Muscle of leg (tissue), 16 donors: Measurements from ENCODE around the gene PCDHGA8. TPM values are rescaled to one million over a fixed set of nuclear protein-coding genes. Genes with fewer than 3 reads are reported as not detected.
A peak's percentile ranks its signal among the peaks of the same experiment; 100 is the strongest.
"Not testable (repeated sequence)": the region's sequence is repeated elsewhere in the genome, so short reads cannot be mapped to it uniquely, and the experiment has no call there.

Experiments used
- DNase-seq: peaks from one replicate; pipeline ENCODE4 v3.0.0; 2013
- H3K27ac ChIP-seq: one replicate; pipeline ENCODE4 v1.5.1; 2013; ENCODE audit warnings: mild to moderate bottlenecking, low read length, control low read depth
- H3K27me3 ChIP-seq: one replicate; pipeline ENCODE4 v1.6.1; 2013; ENCODE audit warnings: low read length; ENCODE audit not compliant: control insufficient read depth, insufficient read depth
- H3K36me3 ChIP-seq: one replicate; pipeline ENCODE4 v1.6.1; 2013; ENCODE audit warnings: low read length; ENCODE audit not compliant: control insufficient read depth, insufficient read depth
- H3K4me1 ChIP-seq: one replicate; pipeline ENCODE4 v1.6.1; 2013; ENCODE audit warnings: low read length; ENCODE audit not compliant: control insufficient read depth, insufficient read depth
- H3K4me3 ChIP-seq: one replicate; pipeline ENCODE4 v1.5.1; 2013; ENCODE audit warnings: low read length, control low read depth
- H3K9me3 ChIP-seq: replicated peaks from 2 replicates; pipeline ENCODE4 v1.6.1; 2013; ENCODE audit warnings: low read depth, low read length; ENCODE audit not compliant: control insufficient read depth
- WGBS: methylation state at CpG from one replicate; pipeline ENCODE4 v1.1.5; 2013; ENCODE audit warnings: missing lambda C conversion rate; ENCODE audit not compliant: insufficient coverage; 5-methylcytosine and 5-hydroxymethylcytosine counted together
- long read RNA-seq, 11 donors: transcript quantifications; one replicate each; lab custom pipeline, GENCODE V29; 2026
- polyA plus RNA-seq, 8 donors: library from polyadenylated mRNA; unstranded; fragments of 120-200 nt; gene quantifications; one replicate each; pipeline versions ENCODE4 v1.2.1 to v1.2.3, GENCODE V29; 2013; ENCODE audit warnings: inconsistent platforms in 1 of 8, low replicate concordance in 1 of 8; ENCODE audit not compliant: insufficient read length in 8 of 8, insufficient read depth in 1 of 8
- total RNA-seq: library from RNA; stranded (reverse); fragments of 120-200 nt; gene quantifications from one replicate; pipeline ENCODE4 v1.2.4, GENCODE V29; 2013

Gene PCDHGA8
- 1.6 TPM for total RNA-seq
- polyA plus RNA-seq = under 1 TPM; 0.31 to 0.95 (median 0.61) TPM
- long read RNA-seq, donor 1, full-length matches to known transcripts = 2 of 2 reads
- long read RNA-seq, donor 1, partial matches to known transcripts = 0 of 2 reads
- long read RNA-seq, donor 1, other reads (novel, unspliced or antisense) = 0 of 2 reads
- long read RNA-seq, donor 2 = 0 reads
- long read RNA-seq, donor 3 = 0 reads
- long read RNA-seq, donor 4, full-length matches to known transcripts = 1 of 1 reads
- long read RNA-seq, donor 4, partial matches to known transcripts = 0 of 1 reads
- long read RNA-seq, donor 4, other reads (novel, unspliced or antisense) = 0 of 1 reads
- long read RNA-seq, donor 5, full-length matches to known transcripts = 7 of 7 reads
- long read RNA-seq, donor 5, partial matches to known transcripts = 0 of 7 reads
- long read RNA-seq, donor 5, other reads (novel, unspliced or antisense) = 0 of 7 reads
- long read RNA-seq, donor 6, full-length matches to known transcripts = 1 of 1 reads
- long read RNA-seq, donor 6, partial matches to known transcripts = 0 of 1 reads
- long read RNA-seq, donor 6, other reads (novel, unspliced or antisense) = 0 of 1 reads
- long read RNA-seq, donor 7, full-length matches to known transcripts = 2 of 2 reads
- long read RNA-seq, donor 7, partial matches to known transcripts = 0 of 2 reads
- long read RNA-seq, donor 7, other reads (novel, unspliced or antisense) = 0 of 2 reads
- long read RNA-seq, donor 8 = 0 reads
- long read RNA-seq, donor 9, full-length matches to known transcripts = 1 of 1 reads
- long read RNA-seq, donor 9, partial matches to known transcripts = 0 of 1 reads
- long read RNA-seq, donor 9, other reads (novel, unspliced or antisense) = 0 of 1 reads
- long read RNA-seq, donor 10, full-length matches to known transcripts = 1 of 1 reads
- long read RNA-seq, donor 10, partial matches to known transcripts = 0 of 1 reads
- long read RNA-seq, donor 10, other reads (novel, unspliced or antisense) = 0 of 1 reads
- long read RNA-seq, donor 11, full-length matches to known transcripts = 1 of 1 reads
- long read RNA-seq, donor 11, partial matches to known transcripts = 0 of 1 reads
- long read RNA-seq, donor 11, other reads (novel, unspliced or antisense) = 0 of 1 reads

- Histone ChIP-seq H3K36me3 (no peaks in the 10 kb centered on the region), H3K27me3 (peaks cover 14% of the 10 kb centered on the region), H3K9me3 (peaks cover 75% of the 10 kb centered on the region), H3K4me1 (no peaks in the 10 kb centered on the region), H3K27ac (no peak within 1 kb of the TSS), H3K4me3 (no peak within 1 kb of the TSS)
- 22% methylated on average over 31 of the region's 38 CpGs for WGBS
- no peak for DNase-seq
These were observed at the start of gene PCDHGA8 for GRCh38 chr5:141392429-141393198. PCDHGA8 (plus strand) TSS chr5:141392633; CDS start chr5:141392814, 181 bp downstream.

- peaks cover 59% of the 10 kb centered on the region for H3K9me3 ChIP-seq
These were observed 49.7 kb upstream of the PCDHGA8 start for GRCh38 chr5:141342773-141343172.

GRCh38 chr5:141343242-141343952 lies 49.0 kb upstream of the PCDHGA8 start, which contains the start of gene PCDHGA3:
PCDHGA3 (plus strand) TSS chr5:141343829; CDS start chr5:141344034, 205 bp downstream.
- Histone ChIP-seq H3K27me3 (peaks cover 8% of the 10 kb centered on the region), H3K9me3 (peaks cover 58% of the 10 kb centered on the region), H3K4me3 (no peak within 1 kb of the TSS), H3K4me1 (no peaks in the 10 kb centered on the region), H3K27ac (no peak within 1 kb of the TSS), H3K36me3 (no peaks in the 10 kb centered on the region)
- peak; percentile 18 for DNase-seq
- WGBS = 4% methylated on average over 4 of the region's 9 CpGs

More at GRCh38 chr5:141342773-141343172, 49.7 kb upstream of the PCDHGA8 start:
- H3K27me3 ChIP-seq = peaks cover 8% of the 10 kb centered on the region
- no CpG with 5 or more reads among the region's 1 CpG for WGBS
- no peak overlapping the region for H3K27ac ChIP-seq
- no peaks in the 10 kb centered on the region for H3K4me1 ChIP-seq
- DNase-seq = no peak
- no peak overlapping the region for H3K4me3 ChIP-seq
- no peaks in the 10 kb centered on the region for H3K36me3 ChIP-seq

DNA sequence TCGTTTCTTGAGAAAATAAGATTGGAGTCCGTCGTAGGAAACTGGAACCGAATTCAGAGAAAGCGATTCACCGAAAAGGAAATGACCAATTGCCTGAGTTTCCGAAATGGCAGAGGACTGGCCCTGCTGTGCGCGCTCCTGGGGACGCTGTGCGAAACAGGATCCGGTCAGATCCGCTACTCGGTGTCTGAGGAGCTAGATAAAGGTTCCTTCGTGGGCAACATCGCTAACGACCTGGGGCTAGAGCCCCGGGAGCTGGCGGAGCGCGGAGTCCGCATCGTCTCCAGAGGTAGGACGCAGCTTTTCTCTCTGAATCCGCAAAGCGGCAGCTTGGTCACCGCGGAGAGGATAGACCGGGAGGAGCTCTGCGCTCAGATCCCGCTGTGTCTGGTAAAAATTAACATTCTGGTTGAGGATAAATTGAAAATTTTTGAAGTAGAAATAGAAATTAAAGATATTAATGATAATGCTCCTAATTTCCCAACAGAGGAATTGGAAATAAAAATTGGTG lies 48.4 kb upstream of the PCDHGA8 start:
- WGBS = 25% methylated on average over 29 of the region's 31 CpGs
- H3K9me3 ChIP-seq = peaks cover 56% of the 10 kb centered on the region
- DNase-seq = no peak
- H3K4me3 ChIP-seq = no peak overlapping the region
- H3K36me3 ChIP-seq = no peaks in the 10 kb centered on the region
- peaks cover 3% of the 10 kb centered on the region for H3K27me3 ChIP-seq
- H3K4me1 ChIP-seq = no peaks in the 10 kb centered on the region
- H3K27ac ChIP-seq = no peak overlapping the region

DNA sequence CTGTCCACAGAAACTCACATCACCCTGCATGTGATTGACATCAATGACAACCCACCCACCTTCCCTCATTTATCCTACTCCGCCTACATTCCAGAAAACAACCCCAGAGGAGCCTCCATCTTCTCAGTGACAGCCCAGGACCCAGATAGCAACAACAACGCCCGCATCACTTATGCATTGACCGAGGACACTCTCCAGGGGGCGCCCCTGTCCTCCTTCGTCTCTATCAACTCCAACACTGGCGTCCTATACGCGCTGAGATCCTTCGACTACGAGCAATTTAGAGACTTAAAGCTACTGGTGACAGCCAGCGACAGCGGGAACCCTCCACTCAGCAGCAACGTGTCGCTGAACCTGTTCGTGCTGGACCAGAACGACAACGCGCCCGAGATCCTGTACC lies 47.1 kb upstream of the PCDHGA8 start:
- Histone ChIP-seq H3K36me3 (no peaks in the 10 kb centered on the region), H3K4me3 (no peak overlapping the region), H3K27ac (no peak overlapping the region), H3K4me1 (no peaks in the 10 kb centered on the region), H3K27me3 (peaks cover 2% of the 10 kb centered on the region), H3K9me3 (peaks cover 49% of the 10 kb centered on the region)
- no peak for DNase-seq
- 50% methylated on average over 13 of the region's 20 CpGs for WGBS

GRCh38 chr5:141346017-141346416 lies 46.4 kb upstream of the PCDHGA8 start:
- H3K27me3 ChIP-seq, H3K36me3 ChIP-seq, H3K27ac ChIP-seq, H3K4me3 ChIP-seq, H3K4me1 ChIP-seq, DNase-seq: not testable (repeated sequence)
- peaks cover 51% of the 10 kb centered on the region for H3K9me3 ChIP-seq
- 40% methylated on average over 1 of the region's 35 CpGs for WGBS

- Histone ChIP-seq H3K27me3 (peaks cover 3% of the 10 kb centered on the region), H3K4me3 (no peak within 1 kb of the TSS), H3K9me3 (peaks cover 45% of the 10 kb centered on the region), H3K27ac (no peak within 1 kb of the TSS), H3K4me1 (no peaks in the 10 kb centered on the region), H3K36me3 (no peaks in the 10 kb centered on the region)
- WGBS = 34% methylated on average over 27 of the region's 29 CpGs
- peak; percentile 11 for DNase-seq
These were observed 42.4 kb upstream of the PCDHGA8 start, which contains the start of gene PCDHGB1 for GRCh38 chr5:141349917-141350619. PCDHGB1 (plus strand) TSS chr5:141350099; CDS start chr5:141350261, 162 bp downstream.

DNA sequence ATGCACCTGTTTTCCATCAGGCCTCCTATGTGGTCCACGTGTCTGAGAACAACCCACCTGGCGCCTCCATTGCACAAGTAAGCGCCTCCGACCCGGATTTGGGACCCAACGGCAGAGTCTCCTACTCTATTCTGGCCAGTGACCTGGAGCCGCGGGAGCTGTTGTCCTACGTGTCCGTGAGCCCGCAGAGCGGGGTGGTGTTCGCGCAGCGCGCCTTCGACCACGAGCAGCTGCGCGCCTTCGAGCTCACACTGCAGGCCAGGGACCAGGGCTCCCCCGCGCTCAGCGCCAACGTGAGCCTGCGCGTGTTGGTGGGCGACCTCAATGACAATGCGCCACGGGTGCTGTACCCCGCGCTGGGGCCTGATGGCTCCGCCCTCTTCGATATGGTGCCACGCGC lies 40.8 kb upstream of the PCDHGA8 start:
- no peak for DNase-seq
- Histone ChIP-seq H3K36me3 (no peaks in the 10 kb centered on the region), H3K4me3 (no peak overlapping the region), H3K9me3 (peaks cover 52% of the 10 kb centered on the region), H3K4me1 (no peaks in the 10 kb centered on the region), H3K27ac (no peak overlapping the region), H3K27me3 (peaks cover 3% of the 10 kb centered on the region)
- 47% methylated on average over 16 of the region's 36 CpGs for WGBS
